Suprapubic skin (tissue), 4 donors: ENCODE measurements around the gene NLRC3.

ENCODE experiments used
- POLR2A ChIP-seq, 2 donors: fragments of 450-650 bp; IDR thresholded peaks; one replicate each; pipeline ENCODE4 v1.6.1; 2017; ENCODE audit warnings: antibody characterized with exemption in 2 of 2, mild to moderate bottlenecking in 2 of 2, moderate library complexity in 2 of 2
- POLR2AphosphoS5 ChIP-seq, 3 donors: sonication (generic); formaldehyde crosslinking; IDR thresholded peaks; one replicate each; pipeline ENCODE4 v1.6.1; 2017; ENCODE audit warnings: antibody characterized with exemption in 3 of 3

- no peak for TF ChIP-seq POLR2A (IDR thresholded peaks at IDR 0.05)
- TF ChIP-seq POLR2AphosphoS5 (IDR thresholded peaks at IDR 0.05): no peak
Observed at GRCh38 chr16:3497771-3498170, 79.4 kb downstream of the NLRC3 start.
